Lower leg skin (tissue), 3 donors: Measurements from ENCODE around the gene CAPN5.

ENCODE experiments used
- POLR2A ChIP-seq, 2 donors: fragments of 450-650 bp; IDR thresholded peaks; one replicate each; pipeline ENCODE4 v1.6.1; 2016 to 2017; ENCODE audit warnings: antibody characterized with exemption in 2 of 2, mild to moderate bottlenecking in 1 of 2, moderate library complexity in 1 of 2
- TF ChIP-seq, protein P1 (sequence below), 3 donors: fragments of 450-650 bp; IDR thresholded peaks; one replicate each; pipeline ENCODE4 v1.5.1; 2016; ENCODE audit warnings: antibody characterized with exemption in 3 of 3, mild to moderate bottlenecking in 3 of 3, moderate library complexity in 2 of 3

DNA sequence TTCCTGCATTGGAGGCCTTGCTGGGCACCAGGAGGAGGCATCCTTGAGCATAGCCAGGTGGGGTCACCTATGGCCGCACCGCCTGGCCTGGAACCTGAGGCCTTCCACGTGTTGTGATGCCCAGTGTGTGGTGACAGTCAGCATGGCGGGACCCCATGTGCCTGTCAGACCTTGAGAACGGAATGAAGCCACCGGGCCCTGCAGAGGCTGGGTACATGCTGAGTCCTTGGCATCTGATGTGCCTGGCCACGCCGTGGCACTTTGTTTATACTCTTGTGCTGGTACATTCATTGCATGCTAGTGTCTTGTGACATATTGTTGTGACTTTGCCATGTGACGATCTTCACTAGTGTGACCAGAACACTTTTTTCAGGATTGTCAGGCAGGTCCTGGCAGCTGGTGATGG, 52.8 kb downstream of the CAPN5 start:
- TF ChIP-seq, protein P1, sequence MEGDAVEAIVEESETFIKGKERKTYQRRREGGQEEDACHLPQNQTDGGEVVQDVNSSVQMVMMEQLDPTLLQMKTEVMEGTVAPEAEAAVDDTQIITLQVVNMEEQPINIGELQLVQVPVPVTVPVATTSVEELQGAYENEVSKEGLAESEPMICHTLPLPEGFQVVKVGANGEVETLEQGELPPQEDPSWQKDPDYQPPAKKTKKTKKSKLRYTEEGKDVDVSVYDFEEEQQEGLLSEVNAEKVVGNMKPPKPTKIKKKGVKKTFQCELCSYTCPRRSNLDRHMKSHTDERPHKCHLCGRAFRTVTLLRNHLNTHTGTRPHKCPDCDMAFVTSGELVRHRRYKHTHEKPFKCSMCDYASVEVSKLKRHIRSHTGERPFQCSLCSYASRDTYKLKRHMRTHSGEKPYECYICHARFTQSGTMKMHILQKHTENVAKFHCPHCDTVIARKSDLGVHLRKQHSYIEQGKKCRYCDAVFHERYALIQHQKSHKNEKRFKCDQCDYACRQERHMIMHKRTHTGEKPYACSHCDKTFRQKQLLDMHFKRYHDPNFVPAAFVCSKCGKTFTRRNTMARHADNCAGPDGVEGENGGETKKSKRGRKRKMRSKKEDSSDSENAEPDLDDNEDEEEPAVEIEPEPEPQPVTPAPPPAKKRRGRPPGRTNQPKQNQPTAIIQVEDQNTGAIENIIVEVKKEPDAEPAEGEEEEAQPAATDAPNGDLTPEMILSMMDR (IDR thresholded peaks at IDR 0.05): no peak
- no peak for TF ChIP-seq POLR2A (IDR thresholded peaks at IDR 0.05)
